GM19324 (cell line): ENCODE measurements around the gene MBTD1.

Experiments
- ATAC-seq: cut with Tn5 transposase; IDR thresholded peaks from one replicate; pipeline ENCODE4 v1.9.1; 2021; ENCODE audit warnings: mild to moderate bottlenecking, moderate library complexity; ENCODE audit not compliant: unreplicated experiment, low FRiP score

MBTD1 gene

DNA sequence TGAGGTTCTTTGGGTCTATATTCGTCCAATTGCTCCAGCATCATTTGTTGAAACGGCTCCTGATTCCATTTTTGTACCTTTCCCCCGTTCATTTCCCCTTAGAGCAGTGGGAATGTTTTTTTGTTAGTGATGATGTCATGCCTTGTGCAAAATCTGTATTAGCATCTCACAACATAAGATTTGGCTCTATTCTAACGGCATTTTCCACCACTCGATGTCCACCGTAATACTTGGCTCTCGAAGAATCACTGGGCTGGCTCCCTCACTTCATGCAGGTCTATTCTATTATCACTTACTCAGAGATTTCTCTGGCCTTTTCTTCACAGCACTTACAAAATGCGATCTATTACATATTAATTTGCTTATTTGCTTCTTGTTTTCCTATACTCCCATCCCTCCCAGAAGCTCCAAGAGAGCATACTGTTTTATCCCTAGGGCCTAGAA is 107.1 kb downstream of the MBTD1 start:
- peak; percentile 1 for ATAC-seq

- ATAC-seq, result no peak
These were observed 108.9 kb downstream of the MBTD1 start for GRCh38 chr17:51150932-51151331.

DNA sequence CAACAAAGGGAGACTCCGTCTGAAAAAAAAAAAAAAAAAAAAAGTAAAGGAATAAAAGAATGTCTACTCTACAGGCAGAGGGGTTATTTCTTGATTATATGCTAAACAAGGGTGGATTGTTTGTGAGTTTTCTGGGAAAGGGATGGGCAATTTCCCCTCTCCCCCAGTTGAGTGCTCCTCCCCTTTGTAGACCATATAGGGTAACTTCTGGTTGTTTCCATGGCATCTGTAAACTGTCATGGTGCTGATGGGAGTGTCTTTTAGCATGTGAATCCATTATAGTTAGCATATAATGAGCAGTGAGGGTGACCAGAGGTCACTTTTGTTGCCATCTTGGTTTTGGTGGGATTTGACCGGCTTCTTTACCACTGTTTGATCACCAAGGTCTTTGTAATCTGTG is 110.7 kb downstream of the MBTD1 start:
- no peak for ATAC-seq

GRCh38 chr17:51147650-51148049 is 112.2 kb downstream of the MBTD1 start:
- no peak for ATAC-seq

DNA sequence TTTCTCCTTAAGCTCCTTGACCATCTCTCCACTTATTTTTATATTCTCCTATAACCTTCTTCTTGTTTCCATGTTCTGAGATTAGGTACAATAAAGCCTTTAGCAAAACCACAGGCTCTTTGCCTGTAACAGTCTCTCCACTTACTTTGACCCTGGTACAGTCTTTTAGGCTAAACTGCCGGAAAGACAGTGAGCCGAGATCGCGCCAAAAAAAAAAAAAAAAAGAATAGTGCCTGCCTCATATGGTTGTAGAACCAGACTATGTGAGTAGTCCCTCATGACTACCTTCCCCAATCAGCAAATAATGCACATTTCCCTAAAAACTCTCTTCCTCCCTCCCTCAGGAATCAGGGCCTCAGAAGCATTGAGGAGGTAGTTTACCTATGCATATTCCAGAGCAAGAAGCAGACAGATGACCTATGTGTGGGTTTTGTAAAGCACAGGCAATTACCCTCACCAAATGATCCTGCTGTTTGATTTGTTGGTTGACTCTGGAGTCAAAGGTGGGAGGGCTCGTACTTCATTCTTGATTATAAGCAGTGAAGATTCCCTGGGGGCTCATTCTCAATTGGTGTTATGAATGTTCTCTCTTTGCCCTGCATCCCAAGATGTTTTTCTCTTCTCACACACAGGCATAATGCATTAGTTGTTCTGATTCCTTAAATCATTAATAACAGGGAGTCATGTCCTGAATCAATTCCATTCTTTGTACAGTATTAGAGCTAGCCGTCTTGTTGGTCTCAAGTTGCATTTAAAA is 115.4 kb downstream of the MBTD1 start:
- ATAC-seq, result no peak

DNA sequence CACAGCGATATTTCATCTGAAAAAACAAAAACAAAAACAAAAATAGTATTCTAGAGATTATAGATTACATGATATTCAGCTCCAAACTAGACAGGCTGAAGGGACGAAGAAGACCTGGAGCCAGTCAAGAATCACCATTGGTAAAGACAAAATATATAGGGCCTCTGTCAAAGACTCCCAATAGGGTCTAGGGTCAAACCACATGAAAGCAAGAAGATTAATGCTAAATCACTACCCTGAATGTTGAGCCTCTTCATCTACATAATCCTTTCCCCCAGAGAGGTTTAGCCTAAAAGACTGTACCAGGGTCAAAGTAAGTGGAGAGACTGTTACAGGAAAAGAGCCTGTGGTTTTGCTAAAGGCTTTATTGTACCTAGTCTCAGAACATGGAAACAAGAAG is 117.3 kb downstream of the MBTD1 start:
- no peak for ATAC-seq

GRCh38 chr17:51135956-51136355 is 123.9 kb downstream of the MBTD1 start:
- no peak for ATAC-seq

DNA sequence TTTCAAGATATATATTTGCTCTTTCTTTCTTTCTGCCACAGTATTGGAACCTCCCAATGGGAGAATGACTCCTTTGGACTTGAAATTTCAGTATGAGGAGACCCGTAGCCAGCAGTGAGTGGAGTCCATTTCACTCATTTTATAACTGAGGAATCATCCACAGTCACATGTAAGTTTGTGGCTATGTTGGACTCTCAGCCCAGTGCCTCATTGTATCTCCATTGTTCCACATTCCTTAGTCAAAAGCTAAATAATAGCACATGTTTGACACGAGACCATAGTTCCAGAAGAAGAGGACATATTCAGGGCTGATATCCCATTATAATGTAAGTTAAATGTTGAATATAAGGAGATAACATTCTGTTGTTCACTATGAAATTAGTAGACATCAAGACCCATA is 126.5 kb downstream of the MBTD1 start:
- no peak for ATAC-seq

GRCh38 chr17:51132964-51133319 is 126.9 kb downstream of the MBTD1 start:
- ATAC-seq, result peak; percentile 51

DNA sequence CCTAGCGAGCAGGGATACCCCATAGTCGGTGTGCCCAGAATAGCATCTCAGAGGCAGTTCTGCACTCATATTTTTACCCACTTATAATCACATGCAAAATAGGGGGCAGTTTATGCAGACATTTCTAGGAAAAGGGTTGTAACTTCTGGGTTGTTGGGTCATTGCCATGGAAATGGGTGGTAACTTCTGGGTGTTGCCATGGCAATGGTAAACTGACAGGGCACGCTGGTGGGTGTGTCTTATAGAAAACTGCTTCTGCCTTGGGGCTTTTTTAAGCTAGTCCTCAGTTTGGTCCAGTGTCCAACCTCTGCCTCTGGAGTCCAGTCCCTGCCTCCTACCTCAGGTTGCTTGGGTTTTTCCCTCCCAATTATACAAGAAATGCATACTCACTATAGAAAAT is 131.8 kb downstream of the MBTD1 start:
- no peak for ATAC-seq
